Activated CD8-positive, alpha-beta memory T cell treated with anti-CD3 and anti-CD28 coated beads, Interleukin-2, amount 50 U/mL, for 4 hours (primary cell): ENCODE data around the gene TSPAN15.
"Not testable (repeated sequence)": the region's sequence is repeated elsewhere in the genome, so short reads cannot be mapped to it uniquely, and the experiment has no call there.

Source experiments
- DNase-seq: peaks from one replicate; pipeline ENCODE4 v3.0.0-alpha.2; 2020

The TSPAN15 gene

GRCh38 chr10:69449841-69450240 is 1.4 kb upstream of the TSPAN15 start:
- DNase-seq = peak; percentile 44

GRCh38 chr10:69450395-69450794 is 870 bp upstream of the TSPAN15 start:
- not testable (repeated sequence) for DNase-seq

DNA sequence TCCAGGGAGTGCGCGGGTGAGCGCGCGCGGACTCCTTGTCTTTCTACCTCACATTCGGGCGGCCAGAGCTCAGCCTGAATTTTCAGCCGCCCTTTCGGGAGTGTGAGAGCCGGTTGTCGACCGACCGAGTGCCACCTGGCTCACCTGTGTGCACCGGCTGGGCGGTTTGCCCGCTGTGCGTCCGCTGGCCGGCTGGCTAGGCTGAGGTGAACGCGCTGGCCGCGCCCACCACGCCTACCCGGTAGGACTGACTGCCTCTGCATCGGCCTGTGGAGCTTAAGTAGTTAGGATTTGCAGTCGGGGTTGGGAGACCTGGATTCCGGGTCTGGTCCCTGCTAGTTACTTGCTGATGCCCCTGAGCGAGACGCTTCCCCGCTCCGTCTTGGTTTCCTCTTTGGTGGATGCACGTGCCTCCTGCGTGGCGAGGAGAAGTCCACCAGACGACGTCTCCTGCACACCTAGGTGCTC is 553 bp downstream of the TSPAN15 start:
- DNase-seq = no peak

DNA sequence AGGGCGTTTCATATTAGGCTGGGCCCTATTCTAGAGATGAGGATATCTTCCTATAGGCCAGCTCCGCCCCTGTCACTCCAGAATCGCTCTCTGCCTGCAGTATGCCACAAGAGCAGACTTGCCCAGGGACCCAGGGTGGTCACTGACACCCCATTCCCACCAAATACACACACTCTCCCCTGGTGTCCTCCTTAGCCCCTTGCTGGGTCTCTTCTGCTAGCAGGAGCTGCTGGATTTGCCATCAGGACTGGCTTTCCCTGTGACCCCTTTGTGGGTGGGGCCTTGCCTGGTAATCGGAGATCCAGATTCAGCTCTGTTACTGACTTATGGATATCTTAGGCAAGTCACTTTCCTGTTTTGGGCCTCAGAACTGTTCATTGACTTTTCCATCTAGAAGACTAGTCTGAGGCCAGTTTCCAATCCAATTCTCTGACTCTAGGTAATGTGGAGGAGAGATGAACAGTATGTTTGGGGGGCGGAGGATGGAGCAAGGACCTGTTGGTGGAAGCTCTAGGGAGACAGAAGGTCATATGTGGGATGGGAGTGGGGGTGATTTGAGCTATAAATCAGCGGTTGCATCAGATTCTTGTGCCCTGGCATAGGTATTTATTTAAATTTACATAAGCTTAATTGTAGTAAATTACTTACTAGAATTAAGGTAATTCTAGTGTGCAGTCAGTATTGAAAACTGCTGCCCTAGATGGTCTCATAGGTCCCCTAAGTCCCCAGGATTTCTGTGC is 1.6 kb downstream of the TSPAN15 start:
- no peak for DNase-seq

DNA sequence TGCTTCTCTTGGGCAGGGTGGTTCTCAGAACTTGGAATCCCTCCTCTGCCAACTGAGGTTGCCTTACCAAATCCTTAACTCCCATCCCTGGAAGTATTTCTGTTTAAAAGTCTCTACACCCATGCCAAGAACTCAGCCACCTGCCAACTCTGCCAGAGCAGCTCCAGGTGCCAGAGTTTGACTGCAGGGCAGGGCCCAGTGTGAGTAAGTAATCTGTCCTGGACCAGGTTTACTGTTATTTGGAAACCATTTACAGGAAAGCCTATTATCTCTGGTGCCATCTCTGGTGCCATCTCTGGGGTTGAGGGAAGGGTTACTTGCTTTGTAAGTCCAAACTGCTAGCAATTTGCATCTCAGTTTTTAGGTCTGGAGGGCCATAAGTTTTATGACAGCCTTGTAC is 2.5 kb downstream of the TSPAN15 start:
- no peak for DNase-seq

DNA sequence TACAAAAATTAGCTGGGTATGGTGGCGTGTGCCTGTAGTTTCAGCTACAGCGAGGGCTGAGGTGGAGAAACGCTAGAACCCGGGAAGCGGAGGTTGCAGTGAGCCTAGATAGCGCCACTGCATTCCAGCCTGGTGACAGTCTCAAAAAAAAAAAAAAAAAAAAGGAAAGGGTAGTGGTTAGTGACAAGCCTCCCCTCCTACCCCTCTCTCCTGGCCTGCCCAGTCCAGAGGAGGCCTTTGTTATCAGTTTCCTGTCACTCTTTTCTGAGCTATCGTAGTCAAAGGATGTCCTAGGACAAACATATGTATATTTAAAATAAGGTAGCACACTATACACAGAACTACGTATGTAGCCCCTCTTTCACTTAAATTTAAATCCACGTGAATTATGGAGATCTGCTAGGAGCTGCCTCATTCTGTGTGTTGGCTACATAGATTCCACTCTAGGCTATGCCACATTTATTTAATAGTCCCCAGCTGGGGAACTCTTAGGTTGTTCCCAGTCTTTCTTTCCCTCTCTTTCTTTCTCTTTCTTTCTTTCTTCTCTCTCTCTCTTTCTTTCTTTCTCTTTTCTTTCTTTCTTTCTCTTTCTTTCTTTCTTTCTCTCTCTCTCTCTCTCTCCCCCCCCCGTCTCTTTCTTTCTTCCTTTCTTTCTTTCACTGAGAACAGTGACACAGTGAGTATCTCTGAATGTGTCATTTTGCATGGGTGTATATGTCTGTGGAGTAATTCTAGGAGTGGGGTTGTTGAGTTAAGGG is 3.9 kb downstream of the TSPAN15 start:
- DNase-seq = no peak

- no peak for DNase-seq
Measured at GRCh38 chr10:69456880-69457693, 5.8 kb downstream of the TSPAN15 start.

- DNase-seq = no peak
Measured at GRCh38 chr10:69457771-69458237, 6.5 kb downstream of the TSPAN15 start.

DNA sequence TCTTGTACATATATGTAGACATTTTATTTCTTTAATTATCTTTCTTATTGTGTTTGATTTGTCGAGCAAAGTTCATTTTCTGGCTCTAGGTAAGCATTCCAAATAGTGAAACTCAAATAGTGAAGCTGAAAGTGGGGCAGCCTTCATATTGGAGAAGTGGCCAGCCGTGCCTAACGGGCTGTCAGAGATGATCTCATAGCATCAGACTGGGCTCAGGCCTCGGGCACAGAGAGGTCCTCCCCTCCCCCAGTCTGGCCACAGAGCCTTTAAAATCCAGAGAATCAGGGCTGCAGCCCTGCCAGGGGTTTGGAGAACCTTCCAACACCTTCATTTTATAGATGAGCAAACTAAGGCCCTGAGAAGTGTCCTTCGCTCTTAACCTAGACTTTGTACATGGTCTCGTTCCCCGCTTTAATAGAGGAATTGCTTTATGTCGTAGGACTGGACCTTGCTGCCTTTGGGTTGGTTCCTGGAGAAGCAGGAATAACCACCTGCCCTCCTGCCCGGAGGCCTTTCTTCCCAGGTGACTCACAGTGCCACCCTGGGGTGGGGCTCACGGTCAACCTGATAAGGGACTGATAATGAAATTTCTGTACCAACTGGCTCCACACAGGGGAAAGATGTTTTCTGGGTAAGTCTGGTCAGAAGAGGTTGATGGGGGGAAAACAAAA is 7.3 kb downstream of the TSPAN15 start:
- DNase-seq = no peak

GRCh38 chr10:69459101-69459790 is 8.0 kb downstream of the TSPAN15 start:
- no peak for DNase-seq

- no peak for DNase-seq
Measured at GRCh38 chr10:69459893-69460575, 8.8 kb downstream of the TSPAN15 start.

DNA sequence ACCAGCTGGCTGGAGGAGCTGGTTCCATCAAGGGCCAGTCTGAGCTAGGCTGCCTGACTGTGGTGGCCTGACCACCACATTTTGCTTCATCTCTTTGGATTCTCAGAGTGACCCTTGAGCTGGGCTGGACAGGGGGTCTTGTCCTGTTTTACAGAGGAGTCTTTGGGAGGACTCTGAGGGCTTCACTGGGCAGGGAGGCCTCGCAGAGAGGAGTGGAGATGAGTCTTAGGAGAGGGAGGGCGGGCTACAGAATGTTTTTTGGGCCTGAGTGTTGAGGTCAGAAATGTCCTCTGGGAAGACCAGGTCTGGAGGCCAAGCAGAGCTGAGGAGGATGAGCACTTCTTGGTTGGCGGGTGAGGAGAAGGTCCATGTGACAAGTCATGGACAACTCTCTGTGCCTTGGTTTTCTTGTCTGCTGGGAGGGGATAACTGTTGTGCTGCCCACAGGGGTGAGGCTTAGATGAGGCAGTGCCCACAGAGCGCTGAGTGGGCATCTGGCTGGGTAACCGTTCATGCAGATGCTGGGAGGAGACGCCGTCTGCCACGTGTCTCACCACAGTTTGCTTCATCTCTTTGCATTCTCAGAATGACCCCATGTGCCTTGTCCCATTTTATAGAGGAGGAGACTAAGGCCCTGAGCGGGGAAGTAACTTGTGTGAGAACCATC is 9.4 kb downstream of the TSPAN15 start:
- DNase-seq = no peak

DNA sequence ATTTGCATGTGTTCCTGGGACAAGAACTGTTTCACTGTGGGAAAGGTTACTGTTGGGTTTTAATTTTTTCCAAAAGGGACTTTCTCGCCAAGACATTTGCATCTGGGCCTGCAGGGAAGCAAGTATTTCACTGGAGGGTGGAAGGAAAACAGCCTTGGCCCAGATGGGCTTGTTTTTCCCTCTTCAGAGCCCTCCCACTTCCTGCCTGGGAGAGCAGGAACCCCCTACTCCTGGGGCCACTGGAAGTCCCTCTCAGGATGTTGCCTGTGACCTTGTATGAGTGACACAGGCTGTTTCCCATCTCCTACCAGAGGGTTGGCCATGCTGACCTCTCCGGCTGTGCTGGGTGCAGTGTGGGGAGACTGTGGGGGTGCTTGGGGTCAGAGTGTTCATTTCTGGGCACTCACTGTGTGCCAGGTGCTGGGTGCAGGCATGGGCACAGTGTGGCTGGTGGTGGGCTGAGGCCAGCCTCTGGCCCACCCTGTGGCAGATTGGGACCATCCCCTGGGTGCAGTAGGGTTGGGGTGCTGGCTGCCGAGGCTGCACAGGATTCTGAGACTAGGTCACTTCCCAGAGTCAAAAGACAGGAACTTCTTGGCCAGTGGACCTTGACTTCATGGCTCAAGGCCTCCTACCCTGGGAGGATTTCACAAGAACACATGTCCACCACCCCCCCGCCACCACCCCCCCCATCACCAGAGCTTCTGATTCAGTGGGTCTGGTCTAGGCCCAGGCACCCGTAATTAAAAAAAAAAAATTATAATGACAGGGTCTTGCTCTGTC is 10.2 kb downstream of the TSPAN15 start:
- no peak for DNase-seq

DNA sequence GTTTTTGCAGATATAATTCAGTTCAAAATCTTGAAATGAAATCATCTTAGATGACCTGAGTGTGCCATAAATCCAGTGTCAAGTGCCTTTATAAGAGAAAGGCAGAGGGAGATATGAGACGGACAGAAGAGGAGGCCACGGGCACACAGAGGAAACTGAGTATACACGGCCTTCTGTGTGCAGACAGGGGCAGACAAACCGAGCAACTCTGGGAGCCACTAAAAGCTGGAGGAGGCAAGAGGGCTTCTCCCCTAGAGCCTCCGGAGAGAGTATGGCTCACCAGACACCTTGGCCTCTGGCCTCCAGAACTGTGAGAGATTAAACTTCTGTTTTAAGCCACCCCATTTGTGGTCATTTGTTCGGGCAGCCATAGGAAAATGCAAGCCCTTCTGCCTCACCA is 12.6 kb downstream of the TSPAN15 start:
- no peak for DNase-seq

DNA sequence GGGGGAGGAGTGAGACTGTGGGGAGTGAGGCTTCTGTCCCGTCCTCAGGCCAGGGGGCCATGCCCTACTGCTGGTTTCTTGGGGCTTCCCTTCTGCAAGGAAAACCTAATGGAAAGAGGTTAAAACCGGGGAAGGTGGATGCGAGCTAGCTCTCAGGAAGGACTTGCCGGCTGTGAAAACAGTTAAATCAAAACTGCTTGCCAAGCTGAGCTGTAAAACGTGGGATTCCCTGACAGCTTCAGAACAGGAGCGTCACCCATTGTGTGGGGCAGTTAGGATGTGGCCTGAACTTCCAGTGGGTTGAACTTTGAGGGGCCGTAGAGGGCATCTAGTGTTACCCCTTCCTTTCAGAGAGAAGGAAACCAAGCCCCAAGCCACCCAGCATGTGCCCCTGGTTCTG is 13.1 kb downstream of the TSPAN15 start:
- no peak for DNase-seq

- no peak for DNase-seq
Measured at GRCh38 chr10:69464801-69465401, 13.6 kb downstream of the TSPAN15 start.

DNA sequence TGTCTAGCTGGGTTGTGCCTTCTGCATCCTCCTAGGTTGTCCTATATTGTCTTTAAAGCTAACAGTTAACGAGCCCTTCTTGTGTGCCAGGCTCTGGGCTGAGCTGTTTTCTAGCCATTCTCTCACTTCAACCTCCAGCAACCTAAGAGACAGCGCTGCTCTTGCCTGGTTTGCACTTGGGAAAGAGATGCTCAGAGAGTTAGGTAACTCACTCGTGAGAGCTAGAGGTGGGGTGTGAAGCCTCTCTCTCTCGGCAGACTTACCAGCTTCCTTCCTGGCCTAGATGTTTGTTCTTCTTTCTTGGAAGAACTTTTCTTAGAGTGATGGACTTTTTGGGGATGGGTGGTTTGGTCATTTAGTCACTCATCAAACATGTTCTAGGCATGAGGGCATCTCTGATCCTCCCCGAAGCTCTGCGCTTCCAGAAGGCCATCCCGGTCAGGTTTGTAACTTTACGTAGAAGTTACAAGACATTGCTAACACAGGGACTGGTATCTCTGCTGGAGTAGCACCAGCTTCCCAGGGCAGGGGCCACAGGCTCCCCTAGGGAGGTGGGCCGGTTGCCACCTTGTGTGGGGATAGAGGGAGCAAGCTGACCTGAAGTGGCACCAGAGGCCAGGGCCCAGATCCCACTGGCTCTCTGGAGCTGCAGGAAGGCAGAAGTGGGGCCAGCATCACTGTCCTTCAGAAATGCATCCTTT is 14.3 kb downstream of the TSPAN15 start:
- DNase-seq = no peak

- DNase-seq = no peak
Measured at GRCh38 chr10:69466158-69466490, 14.9 kb downstream of the TSPAN15 start.

GRCh38 chr10:69466689-69467088 is 15.4 kb downstream of the TSPAN15 start:
- DNase-seq = no peak
